HUES64 (cell line): ENCODE measurements around the gene LRRC74A.

Source experiments
- H3K27ac ChIP-seq: 2 replicates; pipeline ENCODE4 v1.7.0; 2013; ENCODE audit warnings: low read depth, low read length, inconsistent platforms
- H3K27me3 ChIP-seq: 2 replicates; pipeline ENCODE4 v1.6.1; 2013; ENCODE audit warnings: mild to moderate bottlenecking, low read length; ENCODE audit not compliant: insufficient read depth
- H3K36me3 ChIP-seq: 2 replicates; pipeline ENCODE4 v1.6.1; 2013; ENCODE audit warnings: mild to moderate bottlenecking, low read length; ENCODE audit not compliant: insufficient read depth
- H3K4me1 ChIP-seq: 2 replicates; pipeline ENCODE4 v1.6.1; 2013; ENCODE audit warnings: mild to moderate bottlenecking, low read length, moderate library complexity; ENCODE audit not compliant: insufficient read depth
- H3K4me3 ChIP-seq: 2 replicates; pipeline ENCODE4 v1.5.1; 2013; ENCODE audit warnings: mild to moderate bottlenecking, low read length, moderate library complexity
- H3K9ac ChIP-seq: 2 replicates; pipeline ENCODE4 v1.6.1; 2013; ENCODE audit warnings: mild to moderate bottlenecking, low read depth, low read length
- H3K9me3 ChIP-seq: 2 replicates; pipeline ENCODE4 v1.6.1; 2013; ENCODE audit warnings: low read depth, low read length; ENCODE audit not compliant: insufficient read depth
- WGBS: fragments of 150-250, 120-280 bp; methylation state at CpG from one replicate; pipeline ENCODE4 v1.1.7; 2013; ENCODE audit warnings: missing lambda C conversion rate; 5-methylcytosine and 5-hydroxymethylcytosine counted together

The LRRC74A gene

GRCh38 chr14:76782885-76783566 lies 43.2 kb upstream of the LRRC74A start:
- Histone ChIP-seq H3K27ac (no peak overlapping the region), H3K4me3 (no peak overlapping the region), H3K36me3 (peaks cover 50% of the 10 kb centered on the region), H3K9me3 (no peaks in the 10 kb centered on the region), H3K4me1 (no peaks in the 10 kb centered on the region), H3K27me3 (no peaks in the 10 kb centered on the region), H3K9ac (no peak overlapping the region)
- WGBS, result 77% methylated on average over 9 of the region's 9 CpGs

GRCh38 chr14:76784266-76784874 lies 41.8 kb upstream of the LRRC74A start:
- H3K27ac ChIP-seq, result no peak overlapping the region
- no peaks in the 10 kb centered on the region for H3K9me3 ChIP-seq
- no peaks in the 10 kb centered on the region for H3K27me3 ChIP-seq
- 88% methylated on average over 6 of the region's 6 CpGs for WGBS
- no peak overlapping the region for H3K4me3 ChIP-seq
- H3K4me1 ChIP-seq, result no peaks in the 10 kb centered on the region
- H3K36me3 ChIP-seq, result peaks cover 63% of the 10 kb centered on the region
- H3K9ac ChIP-seq, result no peak overlapping the region

GRCh38 chr14:76784881-76785280 lies 41.3 kb upstream of the LRRC74A start:
- peaks cover 65% of the 10 kb centered on the region for H3K36me3 ChIP-seq

GRCh38 chr14:76786601-76787000 lies 39.6 kb upstream of the LRRC74A start:
- Histone ChIP-seq H3K27ac (no peak overlapping the region), H3K27me3 (no peaks in the 10 kb centered on the region), H3K9me3 (no peaks in the 10 kb centered on the region), H3K9ac (no peak overlapping the region), H3K36me3 (peaks cover 74% of the 10 kb centered on the region), H3K4me1 (no peaks in the 10 kb centered on the region), H3K4me3 (no peak overlapping the region)
- 94% methylated on average over 2 of the region's 2 CpGs for WGBS

More at GRCh38 chr14:76784881-76785280, 41.3 kb upstream of the LRRC74A start:
- Histone ChIP-seq H3K9me3 (no peaks in the 10 kb centered on the region), H3K27ac (no peak overlapping the region), H3K4me1 (no peaks in the 10 kb centered on the region), H3K9ac (no peak overlapping the region), H3K4me3 (no peak overlapping the region), H3K27me3 (no peaks in the 10 kb centered on the region)
- WGBS, result 17% methylated on average over 1 of the region's 2 CpGs

- peaks cover 70% of the 10 kb centered on the region for H3K36me3 ChIP-seq
- WGBS, result no CpG with 5 or more reads among the region's 2 CpGs
Measured at GRCh38 chr14:76792422-76792821, 33.8 kb upstream of the LRRC74A start.

GRCh38 chr14:76793324-76793723 lies 32.9 kb upstream of the LRRC74A start:
- WGBS, result 83% methylated on average over 4 of the region's 4 CpGs
- Histone ChIP-seq H3K27ac (no peak overlapping the region), H3K9ac (no peak overlapping the region), H3K36me3 (peaks cover 70% of the 10 kb centered on the region), H3K9me3 (no peaks in the 10 kb centered on the region), H3K4me3 (no peak overlapping the region), H3K27me3 (no peaks in the 10 kb centered on the region), H3K4me1 (no peaks in the 10 kb centered on the region)

More at GRCh38 chr14:76792422-76792821, 33.8 kb upstream of the LRRC74A start:
- H3K27ac ChIP-seq, result no peak overlapping the region
- no peaks in the 10 kb centered on the region for H3K9me3 ChIP-seq
- H3K4me3 ChIP-seq, result no peak overlapping the region
- no peaks in the 10 kb centered on the region for H3K4me1 ChIP-seq
- H3K9ac ChIP-seq, result no peak overlapping the region
- H3K27me3 ChIP-seq, result no peaks in the 10 kb centered on the region

- WGBS, result 100% methylated on average over 3 of the region's 5 CpGs
- no peaks in the 10 kb centered on the region for H3K9me3 ChIP-seq
- no peak overlapping the region for H3K4me3 ChIP-seq
- H3K4me1 ChIP-seq, result no peaks in the 10 kb centered on the region
- no peak overlapping the region for H3K27ac ChIP-seq
- peaks cover 70% of the 10 kb centered on the region for H3K36me3 ChIP-seq
- no peak overlapping the region for H3K9ac ChIP-seq
- H3K27me3 ChIP-seq, result no peaks in the 10 kb centered on the region
Measured at GRCh38 chr14:76793956-76794355, 32.3 kb upstream of the LRRC74A start.

- peaks cover under 1% of the 10 kb centered on the region; the same call in 1 of the 2 replicates for H3K4me1 ChIP-seq
- H3K9ac ChIP-seq, result no peak overlapping the region
- no peak overlapping the region for H3K27ac ChIP-seq
- WGBS, result 94% methylated on average over 12 of the region's 12 CpGs
- H3K27me3 ChIP-seq, result no peaks in the 10 kb centered on the region
- peaks cover 77% of the 10 kb centered on the region for H3K36me3 ChIP-seq
- no peak overlapping the region for H3K4me3 ChIP-seq
- H3K9me3 ChIP-seq, result no peaks in the 10 kb centered on the region
Measured at GRCh38 chr14:76806446-76806845, 19.8 kb upstream of the LRRC74A start.

- no peaks in the 10 kb centered on the region for H3K27me3 ChIP-seq
- H3K9me3 ChIP-seq, result no peaks in the 10 kb centered on the region
- H3K36me3 ChIP-seq, result peaks cover 63% of the 10 kb centered on the region
- no peak overlapping the region for H3K4me3 ChIP-seq
- H3K9ac ChIP-seq, result no peak overlapping the region
- peaks cover 6% of the 10 kb centered on the region; the same call in 1 of the 2 replicates for H3K4me1 ChIP-seq
- H3K27ac ChIP-seq, result no peak overlapping the region
- WGBS, result 100% methylated on average over 1 of the region's 1 CpG
Measured at GRCh38 chr14:76808011-76808410, 18.2 kb upstream of the LRRC74A start.

- Histone ChIP-seq H3K36me3 (peaks cover 53% of the 10 kb centered on the region), H3K9me3 (no peaks in the 10 kb centered on the region), H3K4me1 (peaks cover 8% of the 10 kb centered on the region; the same call in 1 of the 2 replicates), H3K27ac (no peak overlapping the region), H3K4me3 (no peak overlapping the region), H3K9ac (no peak overlapping the region), H3K27me3 (no peaks in the 10 kb centered on the region)
- 96% methylated on average over 4 of the region's 4 CpGs for WGBS
Measured at GRCh38 chr14:76808990-76809389, 17.2 kb upstream of the LRRC74A start.

- Histone ChIP-seq H3K9me3 (no peaks in the 10 kb centered on the region), H3K27me3 (no peaks in the 10 kb centered on the region), H3K4me3 (no peak overlapping the region), H3K9ac (no peak overlapping the region), H3K4me1 (peaks cover 8% of the 10 kb centered on the region; the same call in 1 of the 2 replicates), H3K36me3 (peaks cover 40% of the 10 kb centered on the region), H3K27ac (no peak overlapping the region)
- WGBS, result 89% methylated on average over 3 of the region's 3 CpGs
Measured at GRCh38 chr14:76810525-76810924, 15.7 kb upstream of the LRRC74A start.
